SK-N-SH (cell line): ENCODE results near the gene ARHGAP29. TPM values are rescaled to one million over a fixed set of nuclear protein-coding genes. Genes with fewer than 3 reads are reported as not detected.

Experiments used
- CTCF ChIA-PET: fragments of 300-600, 350-600 bp; formaldehyde crosslinking; extraction: SDS; loops from one replicate; lab custom pipeline; 2021; lab: Yijun Ruan, JAX
- POLR2A ChIA-PET: fragments of 350-600 bp; sonication (Branson Sonifier 250); formaldehyde crosslinking; extraction: SDS; loops from one replicate; lab custom pipeline; 2020; ENCODE audit warnings: antibody characterized with exemption, inconsistent platforms; lab: Yijun Ruan, JAX
- DNase-seq: peaks from one replicate; pipeline ENCODE4 v3.0.0; 2012
- H2AFZ ChIP-seq: fragments of 200-600 bp; sonication (generic); 2 replicates; pipeline ENCODE4 v1.8.1; 2016; ENCODE audit warnings: antibody characterized with exemption, mild to moderate bottlenecking, low read depth
- H3F3A ChIP-seq: fragments of 200-600 bp; sonication (generic); replicated peaks from 2 replicates; pipeline ENCODE3; 2016; ENCODE audit warnings: antibody characterized with exemption, mild to moderate bottlenecking; ENCODE audit not compliant: insufficient read depth
- H3K27ac ChIP-seq, 2 experiments: fragments of 200-500 bp in 1 of 2; fragments of 200-600 bp in 1 of 2; sonication (Bioruptor generic) in 1 of 2; sonication (generic), shearing (Covaris generic) in 1 of 2; 2 replicates each; pipeline versions ENCODE4 v1.5.1 to v1.6.1; 2014 to 2016; ENCODE audit warnings: low read depth in 2 of 2, inconsistent platforms in 1 of 2, low read length in 1 of 2, mild to moderate bottlenecking in 1 of 2, mixed read lengths in 1 of 2
- H3K27me3 ChIP-seq: fragments of 200-600 bp; sonication (generic), shearing (Covaris generic); 2 replicates; pipeline ENCODE4 v1.6.1; 2016; ENCODE audit warnings: mixed run types; ENCODE audit not compliant: insufficient read depth
- H3K36me3 ChIP-seq, 2 experiments: fragments of 200-500 bp in 1 of 2; fragments of 200-600 bp in 1 of 2; sonication (Bioruptor generic) in 1 of 2; sonication (generic) in 1 of 2; replicated peaks in 1 of 2; 2 replicates each; pipeline versions ENCODE3 to v1.5.1; 2014 to 2016; ENCODE audit warnings: low read length in 1 of 2, mild to moderate bottlenecking in 1 of 2; ENCODE audit not compliant: insufficient read depth in 2 of 2, control insufficient read depth in 1 of 2
- H3K4me1 ChIP-seq, 2 experiments: fragments of 200-500 bp in 1 of 2; fragments of 200-600 bp in 1 of 2; sonication (Bioruptor generic) in 1 of 2; sonication (generic), shearing (Covaris generic) in 1 of 2; 2 replicates each; pipeline versions ENCODE4 v1.5.1 to v1.6.1; 2014 to 2016; ENCODE audit warnings: low read depth in 1 of 2, low read length in 1 of 2, mixed run types in 1 of 2; ENCODE audit not compliant: insufficient read depth in 2 of 2, control insufficient read depth in 1 of 2
- H3K4me2 ChIP-seq: fragments of 200-600 bp; sonication (generic), shearing (Covaris generic); 2 replicates; pipeline ENCODE4 v1.6.1; 2017; ENCODE audit warnings: mixed run types
- H3K4me3 ChIP-seq, 2 experiments: fragments of 200-500 bp in 1 of 2; fragments of 200-600 bp in 1 of 2; sonication (Bioruptor generic) in 1 of 2; sonication (generic), shearing (Covaris generic) in 1 of 2; 2 replicates each; pipeline versions ENCODE4 v1.5.1 to v1.8.1; 2014 to 2016; ENCODE audit warnings: low read depth in 2 of 2, inconsistent platforms in 1 of 2, low read length in 1 of 2, mild to moderate bottlenecking in 1 of 2, mixed read lengths in 1 of 2, moderate library complexity in 1 of 2
- H3K79me2 ChIP-seq: fragments of 200-600 bp; sonication (generic); 2 replicates; pipeline ENCODE4 v1.8.1; 2017; ENCODE audit warnings: mild to moderate bottlenecking; ENCODE audit not compliant: insufficient read depth
- H3K9ac ChIP-seq: fragments of 200-600 bp; sonication (generic); 2 replicates; pipeline ENCODE4 v1.6.1; 2017; ENCODE audit warnings: mixed run types
- H3K9me2 ChIP-seq: fragments of 200-600 bp; sonication (generic); 2 replicates; pipeline ENCODE4 v1.6.1; 2017; ENCODE audit warnings: mixed run types
- H3K9me3 ChIP-seq: fragments of 200-600 bp; sonication (generic); 2 replicates; pipeline ENCODE4 v1.6.1; 2017; ENCODE audit warnings: mixed run types, mild to moderate bottlenecking, moderate library complexity
- H4K20me1 ChIP-seq: fragments of 200-600 bp; sonication (generic); 2 replicates; pipeline ENCODE4 v1.6.1; 2017; ENCODE audit warnings: mild to moderate bottlenecking, mixed run types; ENCODE audit not compliant: insufficient read depth
- ELF1 ChIP-seq: IDR thresholded peaks from 2 replicates; pipeline ENCODE4 v1.4.0; 2012
- EZH2phosphoT487 ChIP-seq: fragments of 200-600 bp; sonication (generic); IDR thresholded peaks from 2 replicates; pipeline ENCODE4 v1.6.1; 2017; ENCODE audit warnings: low read depth, mixed run types, mild to moderate bottlenecking, antibody characterized with exemption, moderate library complexity, borderline replicate concordance
- FOSL2 ChIP-seq: IDR thresholded peaks from 2 replicates; pipeline ENCODE4 v1.4.0; 2012; ENCODE audit warnings: low read depth, mild to moderate bottlenecking, moderate library complexity, borderline replicate concordance
- FOXJ3 ChIP-seq: sonication (generic); formaldehyde crosslinking; IDR thresholded peaks from 2 replicates; pipeline ENCODE4 v1.5.1; 2020; ENCODE audit warnings: mild to moderate bottlenecking, missing genetic modification reagents
- GABPA ChIP-seq: IDR thresholded peaks from 2 replicates; pipeline ENCODE4 v1.4.0; 2012; ENCODE audit warnings: low read depth, mild to moderate bottlenecking
- IRF3 ChIP-seq: fragments of 150-350 bp; IDR thresholded peaks from 2 replicates; pipeline ENCODE4 v1.6.1; 2016; ENCODE audit warnings: mild to moderate bottlenecking, low read depth, low read length
- MEF2A ChIP-seq: IDR thresholded peaks from 2 replicates; pipeline ENCODE4 v1.4.0; 2012; ENCODE audit warnings: low read depth, borderline replicate concordance
- MXI1 ChIP-seq: IDR thresholded peaks from 2 replicates; pipeline ENCODE4 v1.6.1; 2012; ENCODE audit warnings: mild to moderate bottlenecking, low read depth, low read length, improper control_type of control experiment
- NFIC ChIP-seq: IDR thresholded peaks from 2 replicates; pipeline ENCODE4 v1.4.0; 2012; ENCODE audit warnings: borderline replicate concordance
- POLR2AphosphoS5 ChIP-seq: IDR thresholded peaks from 2 replicates; pipeline ENCODE4 v1.6.1; 2012; ENCODE audit warnings: low read depth, low read length
- RAD21 ChIP-seq: IDR thresholded peaks from 2 replicates; pipeline ENCODE4 v1.6.1; 2012; ENCODE audit warnings: mild to moderate bottlenecking, low read length
- RCOR1 ChIP-seq: fragments of 150-350 bp; IDR thresholded peaks from 2 replicates; pipeline ENCODE4 v1.6.1; 2017; ENCODE audit warnings: antibody characterized with exemption, low read length
- SIN3A ChIP-seq: IDR thresholded peaks from 2 replicates; pipeline ENCODE4 v1.6.1; 2012; ENCODE audit warnings: low read depth, mild to moderate bottlenecking, low read length, moderate library complexity, borderline replicate concordance
- TAF1 ChIP-seq: IDR thresholded peaks from 2 replicates; pipeline ENCODE4 v1.6.1; 2012; ENCODE audit warnings: low read depth, mild to moderate bottlenecking, low read length, moderate library complexity, borderline replicate concordance
- TCF12 ChIP-seq: IDR thresholded peaks from 2 replicates; pipeline ENCODE4 v1.4.0; 2012
- WGBS: methylation state at CpG from one replicate; pipeline ENCODE4 v1.1.6; 2017; ENCODE audit warnings: low lambda C conversion rate; 5-methylcytosine and 5-hydroxymethylcytosine counted together
- polyA plus RNA-seq, 3 experiments: library from polyadenylated mRNA; depleted of rRNA; stranded (reverse); fragments of >200 nt; gene quantifications; 2 replicates each; pipeline ENCODE4 v1.2.3, GENCODE V29; 2012
- TF ChIP-seq, protein P1 (sequence below): fragments of 200-600 bp; sonication (generic); IDR thresholded peaks from 2 replicates; pipeline ENCODE4 v1.6.1; 2017; ENCODE audit warnings: antibody characterized with exemption, mild to moderate bottlenecking, moderate library complexity
- TF ChIP-seq, protein P2 (sequence below): IDR thresholded peaks from 2 replicates; pipeline ENCODE4 v1.4.0; 2012; ENCODE audit warnings: low read depth, borderline replicate concordance
- TF ChIP-seq, protein P3 (sequence below): IDR thresholded peaks from 2 replicates; pipeline ENCODE4 v1.6.1; 2012; ENCODE audit warnings: mild to moderate bottlenecking, low read depth, low read length, moderate library complexity

ARHGAP29 gene, protein sequence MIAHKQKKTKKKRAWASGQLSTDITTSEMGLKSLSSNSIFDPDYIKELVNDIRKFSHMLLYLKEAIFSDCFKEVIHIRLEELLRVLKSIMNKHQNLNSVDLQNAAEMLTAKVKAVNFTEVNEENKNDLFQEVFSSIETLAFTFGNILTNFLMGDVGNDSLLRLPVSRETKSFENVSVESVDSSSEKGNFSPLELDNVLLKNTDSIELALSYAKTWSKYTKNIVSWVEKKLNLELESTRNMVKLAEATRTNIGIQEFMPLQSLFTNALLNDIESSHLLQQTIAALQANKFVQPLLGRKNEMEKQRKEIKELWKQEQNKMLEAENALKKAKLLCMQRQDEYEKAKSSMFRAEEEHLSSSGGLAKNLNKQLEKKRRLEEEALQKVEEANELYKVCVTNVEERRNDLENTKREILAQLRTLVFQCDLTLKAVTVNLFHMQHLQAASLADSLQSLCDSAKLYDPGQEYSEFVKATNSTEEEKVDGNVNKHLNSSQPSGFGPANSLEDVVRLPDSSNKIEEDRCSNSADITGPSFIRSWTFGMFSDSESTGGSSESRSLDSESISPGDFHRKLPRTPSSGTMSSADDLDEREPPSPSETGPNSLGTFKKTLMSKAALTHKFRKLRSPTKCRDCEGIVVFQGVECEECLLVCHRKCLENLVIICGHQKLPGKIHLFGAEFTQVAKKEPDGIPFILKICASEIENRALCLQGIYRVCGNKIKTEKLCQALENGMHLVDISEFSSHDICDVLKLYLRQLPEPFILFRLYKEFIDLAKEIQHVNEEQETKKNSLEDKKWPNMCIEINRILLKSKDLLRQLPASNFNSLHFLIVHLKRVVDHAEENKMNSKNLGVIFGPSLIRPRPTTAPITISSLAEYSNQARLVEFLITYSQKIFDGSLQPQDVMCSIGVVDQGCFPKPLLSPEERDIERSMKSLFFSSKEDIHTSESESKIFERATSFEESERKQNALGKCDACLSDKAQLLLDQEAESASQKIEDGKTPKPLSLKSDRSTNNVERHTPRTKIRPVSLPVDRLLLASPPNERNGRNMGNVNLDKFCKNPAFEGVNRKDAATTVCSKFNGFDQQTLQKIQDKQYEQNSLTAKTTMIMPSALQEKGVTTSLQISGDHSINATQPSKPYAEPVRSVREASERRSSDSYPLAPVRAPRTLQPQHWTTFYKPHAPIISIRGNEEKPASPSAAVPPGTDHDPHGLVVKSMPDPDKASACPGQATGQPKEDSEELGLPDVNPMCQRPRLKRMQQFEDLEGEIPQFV
- polyA plus RNA-seq (2012; rRNA removed): 20.1 and 23.3 TPM in 2 replicates
- polyA plus RNA-seq (2012; cell fraction: cytosol; rRNA removed): 24.8 and 27.1 TPM in 2 replicates
- polyA plus RNA-seq (2012; cell fraction: nucleus; rRNA removed): 17.9 and 40.4 TPM in 2 replicates

DNA sequence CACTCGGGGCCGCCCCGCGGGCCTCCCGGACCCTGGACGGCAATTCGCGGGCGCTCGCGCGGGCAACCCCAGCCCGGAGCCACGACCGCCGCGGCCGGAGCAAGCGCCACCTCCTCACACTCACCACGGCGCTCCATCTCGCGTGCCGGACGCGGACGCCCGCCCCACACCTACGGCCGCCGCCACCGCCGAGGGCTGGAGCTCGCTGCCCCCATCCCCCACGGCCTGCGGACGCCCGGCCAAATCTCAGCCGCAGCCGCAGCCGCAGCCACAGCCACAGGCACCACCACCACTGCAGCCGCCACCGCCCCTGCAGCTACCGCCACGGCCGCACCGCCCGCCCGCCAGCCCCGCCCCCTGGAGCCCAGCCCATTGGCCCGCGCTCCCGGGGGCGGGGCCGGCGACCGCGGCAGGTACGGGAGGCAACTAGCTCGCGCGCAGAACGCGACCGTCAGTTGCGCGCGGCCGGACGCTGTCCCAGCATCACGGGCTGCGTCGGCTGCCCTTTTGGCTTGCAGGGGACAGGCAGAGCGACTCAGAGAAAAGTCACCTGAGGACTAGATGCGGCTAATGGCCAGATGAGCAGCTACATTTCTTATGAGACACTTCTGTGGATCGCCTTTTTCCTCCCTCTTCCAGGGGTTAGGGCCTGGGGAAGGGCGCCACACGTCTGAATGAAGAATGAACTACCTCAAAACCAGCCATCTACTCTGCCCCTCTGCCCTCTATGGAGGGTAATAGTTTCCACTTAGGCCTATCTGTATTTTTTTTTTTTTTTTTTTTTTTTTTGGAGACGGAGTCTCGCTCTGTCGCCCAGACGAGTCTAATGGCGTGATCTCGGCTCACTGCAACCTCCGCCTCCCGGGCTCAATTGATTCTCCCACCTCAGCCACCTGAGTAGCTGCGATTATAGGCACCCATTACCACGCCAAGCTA lies at the start of gene ARHGAP29:
ARHGAP29 (minus strand) TSS at position 294 of the 936 bp plus-strand sequence. CDS start 5,973 bp downstream, outside the sequence.
- TF ChIP-seq, protein P1, sequence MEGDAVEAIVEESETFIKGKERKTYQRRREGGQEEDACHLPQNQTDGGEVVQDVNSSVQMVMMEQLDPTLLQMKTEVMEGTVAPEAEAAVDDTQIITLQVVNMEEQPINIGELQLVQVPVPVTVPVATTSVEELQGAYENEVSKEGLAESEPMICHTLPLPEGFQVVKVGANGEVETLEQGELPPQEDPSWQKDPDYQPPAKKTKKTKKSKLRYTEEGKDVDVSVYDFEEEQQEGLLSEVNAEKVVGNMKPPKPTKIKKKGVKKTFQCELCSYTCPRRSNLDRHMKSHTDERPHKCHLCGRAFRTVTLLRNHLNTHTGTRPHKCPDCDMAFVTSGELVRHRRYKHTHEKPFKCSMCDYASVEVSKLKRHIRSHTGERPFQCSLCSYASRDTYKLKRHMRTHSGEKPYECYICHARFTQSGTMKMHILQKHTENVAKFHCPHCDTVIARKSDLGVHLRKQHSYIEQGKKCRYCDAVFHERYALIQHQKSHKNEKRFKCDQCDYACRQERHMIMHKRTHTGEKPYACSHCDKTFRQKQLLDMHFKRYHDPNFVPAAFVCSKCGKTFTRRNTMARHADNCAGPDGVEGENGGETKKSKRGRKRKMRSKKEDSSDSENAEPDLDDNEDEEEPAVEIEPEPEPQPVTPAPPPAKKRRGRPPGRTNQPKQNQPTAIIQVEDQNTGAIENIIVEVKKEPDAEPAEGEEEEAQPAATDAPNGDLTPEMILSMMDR: no peak; the same call in 1 of the 2 replicates
- TF ChIP-seq FOSL2 (no peak), POLR2AphosphoS5 (peak; percentile 53; the same call in 1 of the 2 replicates), RCOR1 (no peak), GABPA (no peak), EZH2phosphoT487 (no peak), TCF12 (0 out of 2 replicates have a peak, but pooled peaks have one; percentile 2), SIN3A (peak; percentile 34; the same call in 1 of the 2 replicates), TAF1 (peak; percentile 85), MEF2A (no peak), FOXJ3 (CRISPR knock-in tag) (no peak), ELF1 (no peak), NFIC (peak; percentile 31; the same call in 1 of the 2 replicates), MXI1 (peak; percentile 47; the same call in 1 of the 2 replicates), RAD21 (peak; percentile 31), IRF3 (no peak)
- TF ChIP-seq, protein P2, sequence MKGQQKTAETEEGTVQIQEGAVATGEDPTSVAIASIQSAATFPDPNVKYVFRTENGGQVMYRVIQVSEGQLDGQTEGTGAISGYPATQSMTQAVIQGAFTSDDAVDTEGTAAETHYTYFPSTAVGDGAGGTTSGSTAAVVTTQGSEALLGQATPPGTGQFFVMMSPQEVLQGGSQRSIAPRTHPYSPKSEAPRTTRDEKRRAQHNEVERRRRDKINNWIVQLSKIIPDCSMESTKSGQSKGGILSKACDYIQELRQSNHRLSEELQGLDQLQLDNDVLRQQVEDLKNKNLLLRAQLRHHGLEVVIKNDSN: no peak
- TF ChIP-seq, protein P3, sequence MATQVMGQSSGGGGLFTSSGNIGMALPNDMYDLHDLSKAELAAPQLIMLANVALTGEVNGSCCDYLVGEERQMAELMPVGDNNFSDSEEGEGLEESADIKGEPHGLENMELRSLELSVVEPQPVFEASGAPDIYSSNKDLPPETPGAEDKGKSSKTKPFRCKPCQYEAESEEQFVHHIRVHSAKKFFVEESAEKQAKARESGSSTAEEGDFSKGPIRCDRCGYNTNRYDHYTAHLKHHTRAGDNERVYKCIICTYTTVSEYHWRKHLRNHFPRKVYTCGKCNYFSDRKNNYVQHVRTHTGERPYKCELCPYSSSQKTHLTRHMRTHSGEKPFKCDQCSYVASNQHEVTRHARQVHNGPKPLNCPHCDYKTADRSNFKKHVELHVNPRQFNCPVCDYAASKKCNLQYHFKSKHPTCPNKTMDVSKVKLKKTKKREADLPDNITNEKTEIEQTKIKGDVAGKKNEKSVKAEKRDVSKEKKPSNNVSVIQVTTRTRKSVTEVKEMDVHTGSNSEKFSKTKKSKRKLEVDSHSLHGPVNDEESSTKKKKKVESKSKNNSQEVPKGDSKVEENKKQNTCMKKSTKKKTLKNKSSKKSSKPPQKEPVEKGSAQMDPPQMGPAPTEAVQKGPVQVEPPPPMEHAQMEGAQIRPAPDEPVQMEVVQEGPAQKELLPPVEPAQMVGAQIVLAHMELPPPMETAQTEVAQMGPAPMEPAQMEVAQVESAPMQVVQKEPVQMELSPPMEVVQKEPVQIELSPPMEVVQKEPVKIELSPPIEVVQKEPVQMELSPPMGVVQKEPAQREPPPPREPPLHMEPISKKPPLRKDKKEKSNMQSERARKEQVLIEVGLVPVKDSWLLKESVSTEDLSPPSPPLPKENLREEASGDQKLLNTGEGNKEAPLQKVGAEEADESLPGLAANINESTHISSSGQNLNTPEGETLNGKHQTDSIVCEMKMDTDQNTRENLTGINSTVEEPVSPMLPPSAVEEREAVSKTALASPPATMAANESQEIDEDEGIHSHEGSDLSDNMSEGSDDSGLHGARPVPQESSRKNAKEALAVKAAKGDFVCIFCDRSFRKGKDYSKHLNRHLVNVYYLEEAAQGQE: no peak
- Histone ChIP-seq H3F3A (no peaks in the 10 kb centered on the region), H3K4me3 (peak within 1 kb of the TSS; percentile 89 to 93), H3K36me3 (no peaks in the 10 kb centered on the region), H3K9me3 (no peaks in the 10 kb centered on the region), H3K27me3 (no peaks in the 10 kb centered on the region), H4K20me1 (no peaks in the 10 kb centered on the region), H3K4me2 (peak within 1 kb of the TSS; percentile 86), H3K4me1 (peaks cover 6 to 12% of the 10 kb centered on the region in 2 experiments; a peak in 2 of 4 replicates), H3K79me2 (peaks cover 49% of the 10 kb centered on the region), H3K9me2 (no peaks in the 10 kb centered on the region), H2AFZ (peak within 1 kb of the TSS; percentile 86), H3K9ac (peak within 1 kb of the TSS; percentile 77), H3K27ac (peak within 1 kb of the TSS; percentile 31 to 76)
- ChIA-PET POLR2A (interaction anchor here (0.7 to 2.3 kb wide), 8 partner anchors 8 to 176 kb away, joined by 3 to 11 read pairs (median 3); no protein-coding TSS in a partner anchor), CTCF (interaction anchor here (0.6 to 13.6 kb wide), 19 partner anchors 10 to 216 kb away, joined by 3 to 186 read pairs (median 5); no protein-coding TSS in a partner anchor)
- DNase-seq: peak; percentile 96
- WGBS: 56% methylated on average over 14 of the region's 88 CpGs
